Naive thymus-derived CD4-positive, alpha-beta T cell (primary cell): ENCODE data around the gene VWA5B2. TPM values are rescaled to one million over a fixed set of nuclear protein-coding genes. Genes with fewer than 3 reads are reported as not detected.

ENCODE experiments used
- ATAC-seq: fragments of 150-1000 bp; cut with Tn5 transposase; 2 replicates; pipeline ENCODE4 v1.10.0; 2021; ENCODE audit warnings: mild to moderate bottlenecking, moderate library complexity
- CTCF ChIA-PET: fragments of 350-600 bp; sonication (Branson Sonifier 250); formaldehyde crosslinking; loops from one replicate; lab custom pipeline; 2021; ENCODE audit warnings: antibody characterized with exemption; lab: Charles Lee
- POLR2A ChIA-PET: fragments of 350-600 bp; sonication (Branson Sonifier 250); formaldehyde crosslinking; loops from one replicate; lab custom pipeline; 2021; ENCODE audit warnings: antibody characterized with exemption, inconsistent platforms; lab: Charles Lee
- DNase-seq, 9 donors: peaks; one replicate each; pipeline versions ENCODE4 v3.0.0 to v3.0.0-alpha.2; 2020 to 2022; ENCODE audit warnings: mixed read lengths in 1 of 9
- H3K27ac ChIP-seq: one replicate; pipeline ENCODE4 v1.7.0; 2013; ENCODE audit warnings: mild to moderate bottlenecking, low read depth, low read length, moderate library complexity
- H3K27me3 ChIP-seq, 2 donors: one replicate each; pipeline ENCODE4 v1.7.0; 2013; ENCODE audit warnings: low read length in 2 of 2, mild to moderate bottlenecking in 2 of 2, moderate library complexity in 2 of 2; ENCODE audit not compliant: control insufficient read depth in 2 of 2, insufficient read depth in 2 of 2
- H3K36me3 ChIP-seq, 3 experiments: 1 replicate in 2 of 3; 2 replicates in 1 of 3; pipeline ENCODE4 v1.7.0; 2013; ENCODE audit warnings: low read length in 3 of 3, mild to moderate bottlenecking in 3 of 3, moderate library complexity in 1 of 3; ENCODE audit not compliant: insufficient read depth in 3 of 3, control insufficient read depth in 2 of 3
- H3K4me1 ChIP-seq, 2 donors: one replicate each; pipeline ENCODE4 v1.7.0; 2013; ENCODE audit warnings: low read length in 2 of 2, mild to moderate bottlenecking in 2 of 2, moderate library complexity in 1 of 2; ENCODE audit not compliant: control insufficient read depth in 2 of 2, insufficient read depth in 2 of 2
- H3K4me3 ChIP-seq: 2 replicates; pipeline ENCODE4 v1.7.0; 2013; ENCODE audit warnings: mild to moderate bottlenecking, low read length
- H3K9me3 ChIP-seq, 3 experiments: 1 replicate in 2 of 3; 2 replicates in 1 of 3; pipeline ENCODE4 v1.7.0; 2013; ENCODE audit warnings: low read length in 3 of 3; ENCODE audit not compliant: control insufficient read depth in 2 of 3
- H3K27ac Mint-ChIP-seq, 9 donors: one replicate each; pipeline ENCODE4 v1.8.0; 2020 to 2022; ENCODE audit warnings: mixed read lengths in 9 of 9, mild to moderate bottlenecking in 8 of 9, moderate library complexity in 5 of 9, inconsistent platforms in 2 of 9
- H3K27me3 Mint-ChIP-seq, 5 donors: one replicate each; pipeline ENCODE4 v1.8.0; 2021 to 2022; ENCODE audit warnings: mixed read lengths in 5 of 5, mild to moderate bottlenecking in 1 of 5
- H3K36me3 Mint-ChIP-seq, 5 donors: one replicate each; pipeline ENCODE4 v1.8.0; 2020 to 2022; ENCODE audit warnings: mixed read lengths in 5 of 5, mild to moderate bottlenecking in 3 of 5, inconsistent platforms in 1 of 5
- H3K4me1 Mint-ChIP-seq, 7 donors: one replicate each; pipeline ENCODE4 v1.8.0; 2020 to 2022; ENCODE audit warnings: mixed read lengths in 7 of 7, mild to moderate bottlenecking in 3 of 7, inconsistent platforms in 1 of 7
- H3K4me3 Mint-ChIP-seq, 10 donors: one replicate each; pipeline ENCODE4 v1.8.0; 2020 to 2022; ENCODE audit warnings: mild to moderate bottlenecking in 10 of 10, mixed read lengths in 10 of 10, moderate library complexity in 6 of 10, inconsistent platforms in 2 of 10
- H3K9me3 Mint-ChIP-seq, 11 donors: one replicate each; pipeline ENCODE4 v1.8.0; 2020 to 2022; ENCODE audit warnings: mixed read lengths in 11 of 11, mild to moderate bottlenecking in 4 of 11, inconsistent platforms in 1 of 11, moderate library complexity in 1 of 11
- intact Hi-C, 2 donors: fragments of 100-400 bp; cut with micrococcal nuclease; formaldehyde crosslinking; loops; one replicate each; pipeline ENCODE4 v1.15.1; 2023
- polyA plus RNA-seq, 2 donors: library from polyadenylated mRNA; unstranded; fragments of 300-500 nt; fragmentation: Illumina TruSeq; gene quantifications; one replicate each; pipeline ENCODE4 v1.2.3, GENCODE V29; 2021
- total RNA-seq, 6 experiments: library from RNA in 5 of 6; stranded (reverse) in 5 of 6; gene quantifications; 1 replicate in 5 of 6; 2 replicates in 1 of 6; pipeline ENCODE4 v1.2.3 and lab custom pipeline; 2021 to 2026

The VWA5B2 gene
- total and polyA plus RNA-seq, 7 experiments from 2014 or later: not detected

DNA sequence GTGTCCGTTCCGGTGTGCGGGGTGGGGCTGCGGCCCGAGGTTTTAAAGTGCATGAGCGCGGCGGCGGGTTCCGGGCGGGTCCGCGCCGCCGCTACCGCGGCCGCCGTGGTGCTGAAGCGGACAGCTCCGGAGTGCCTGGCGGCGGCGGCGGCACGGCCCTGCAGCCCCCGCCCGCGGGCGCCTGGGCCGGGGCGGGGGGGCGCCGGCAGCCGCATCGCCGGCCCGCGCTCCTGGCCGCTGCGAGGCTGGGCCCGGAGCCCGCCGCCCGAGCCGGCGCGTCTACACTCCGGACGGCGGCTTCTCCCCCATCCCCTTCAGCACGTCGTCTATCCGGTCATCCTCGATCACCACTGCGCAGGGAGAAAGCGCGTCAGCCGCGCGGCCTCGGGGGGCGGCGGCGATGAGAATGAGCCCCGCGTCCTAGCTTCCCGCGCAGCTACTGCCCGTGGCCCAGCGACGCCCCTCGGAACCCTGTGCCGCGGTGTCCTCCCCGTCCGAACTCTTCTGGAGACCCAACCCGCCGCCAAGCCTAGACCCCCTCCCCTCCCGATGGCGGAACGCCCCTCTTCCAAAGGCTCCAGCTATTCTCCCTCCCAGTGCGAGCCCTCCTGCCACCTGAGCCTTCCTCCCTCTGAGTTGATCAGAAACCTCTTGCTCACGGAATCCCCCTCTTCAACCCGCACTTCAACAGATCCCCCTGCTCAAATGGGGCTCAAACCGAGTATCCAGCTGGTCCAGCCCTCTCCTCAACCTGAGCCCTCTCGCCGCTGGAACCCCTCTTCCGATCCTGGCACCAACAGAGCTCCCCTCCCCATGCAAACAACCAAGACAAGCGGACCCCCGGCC lies 30.7 kb downstream of the VWA5B2 start:
- peak overlapping the region; percentile 35 for H3K4me3 ChIP-seq
- intact Hi-C loops: loop anchor here (1.0 to 5.0 kb wide), 4 partner anchors 10 to 39 kb away; partner anchors contain the start of genes PSMD2 (in 1 of the 2) and VWA5B2 (in 1 of the 2)

DNA sequence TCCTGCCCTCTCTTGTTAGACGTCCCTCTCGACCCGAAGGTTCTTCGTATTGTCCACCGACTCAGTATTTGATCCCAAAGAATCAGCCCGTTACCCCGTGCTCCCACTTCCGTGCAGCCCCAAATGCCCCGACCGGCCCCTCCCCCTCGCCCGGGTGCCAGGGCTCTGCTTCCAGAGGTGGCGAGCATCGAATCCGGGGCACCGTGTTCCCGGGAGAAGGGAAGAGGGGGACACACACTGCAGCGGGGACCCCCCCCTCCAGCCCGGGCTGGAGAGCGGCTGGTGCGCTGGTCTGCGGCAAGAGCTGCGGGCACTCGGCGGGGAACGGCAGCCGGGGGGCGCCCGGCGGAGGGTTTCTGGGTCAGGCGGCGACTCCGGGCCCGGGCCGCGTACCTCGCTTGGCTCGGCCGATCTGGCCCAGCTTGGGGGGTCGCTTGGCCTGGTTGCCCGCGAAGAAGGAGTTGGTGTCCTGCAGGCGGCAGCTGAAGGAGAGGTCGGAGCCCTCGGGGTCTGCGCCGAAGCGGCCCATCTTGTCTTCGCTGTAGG lies 31.4 kb downstream of the VWA5B2 start:
- no peak for ATAC-seq
- intact Hi-C loops: loop anchor here (1.0 to 5.0 kb wide), 4 partner anchors 10 to 38 kb away; partner anchors contain the start of genes PSMD2 (in 1 of the 2) and VWA5B2 (in 1 of the 2)
- CTCF ChIA-PET: interaction anchor here (2.2 kb wide), 1 partner anchor 11 kb away, joined by 6 read pairs; the partner anchor contains the start of gene EEF1AKMT4
- no peaks in the 10 kb centered on the region for H3K36me3 ChIP-seq
- Mint-ChIP-seq H3K4me1 (peaks cover 18 to 27% (median 21%) of the 10 kb centered on the region in 7 donors), H3K4me3 (peak overlapping the region; percentile 76 to 98 (median 82)), H3K36me3 (peaks cover 0 to 15% (median 5%) of the 10 kb centered on the region in 5 donors), H3K27ac (peak overlapping the region in 1 of 9 donors; percentile 3), H3K27me3 (peaks cover 32 to 53% (median 34%) of the 10 kb centered on the region in 5 donors), H3K9me3 (peaks cover 0 to 4% (median 0%) of the 10 kb centered on the region in 11 donors)
- peaks cover 0 to 18% of the 10 kb centered on the region in 2 donors for H3K27me3 ChIP-seq
- no peak for DNase-seq
- no peak overlapping the region for H3K27ac ChIP-seq
- peak overlapping the region; percentile 35 for H3K4me3 ChIP-seq
- H3K4me1 ChIP-seq: peaks cover 15 to 20% of the 10 kb centered on the region in 2 donors
- H3K9me3 ChIP-seq: no peaks in the 10 kb centered on the region
- POLR2A ChIA-PET: no interaction called here

More for the DNA sequence above, 30.7 kb downstream of the VWA5B2 start:
- Mint-ChIP-seq H3K9me3 (peaks cover 0 to 4% (median 0%) of the 10 kb centered on the region in 11 donors), H3K27me3 (peaks cover 29 to 49% (median 31%) of the 10 kb centered on the region in 5 donors), H3K27ac (peak overlapping the region in 2 of 9 donors; percentile 3 to 10), H3K4me1 (peaks cover 19 to 27% (median 21%) of the 10 kb centered on the region in 7 donors), H3K36me3 (peaks cover 0 to 15% (median 5%) of the 10 kb centered on the region in 5 donors), H3K4me3 (peak overlapping the region; percentile 76 to 98 (median 82))
- Histone ChIP-seq H3K27ac (no peak overlapping the region), H3K9me3 (no peaks in the 10 kb centered on the region), H3K27me3 (peaks cover 0 to 13% of the 10 kb centered on the region in 2 donors), H3K36me3 (no peaks in the 10 kb centered on the region), H3K4me1 (peaks cover 15 to 20% of the 10 kb centered on the region in 2 donors)
- CTCF ChIA-PET: interaction anchor here (2.2 kb wide), 1 partner anchor 10 kb away, joined by 6 read pairs; the partner anchor contains the start of gene EEF1AKMT4
- POLR2A ChIA-PET: no interaction called here
- peak; percentile 80 for ATAC-seq
- peak in 8 of 9 donors; percentile 21 to 62 (median 38) for DNase-seq

GRCh38 chr3:184261270-184261853 lies 32.0 kb downstream of the VWA5B2 start, which contains the start of gene CAMK2N2:
Gene CAMK2N2, minus strand, starts transcription at chr3:184261553. Its CDS starts 268 bp downstream, at chr3:184261285.
- Histone ChIP-seq H3K9me3 (no peaks in the 10 kb centered on the region), H3K27ac (no peak within 1 kb of the TSS), H3K27me3 (peaks cover 0 to 18% of the 10 kb centered on the region in 2 donors), H3K4me1 (peaks cover 15 to 20% of the 10 kb centered on the region in 2 donors), H3K36me3 (no peaks in the 10 kb centered on the region), H3K4me3 (peak within 1 kb of the TSS; percentile 35)
- Mint-ChIP-seq H3K4me1 (peaks cover 18 to 27% (median 21%) of the 10 kb centered on the region in 7 donors), H3K4me3 (peak within 1 kb of the TSS; percentile 80 to 98 (median 88)), H3K27me3 (peaks cover 37 to 57% (median 38%) of the 10 kb centered on the region in 5 donors), H3K9me3 (peaks cover 0 to 4% (median 0%) of the 10 kb centered on the region in 11 donors), H3K27ac (peak within 1 kb of the TSS in 6 of 9 donors; percentile 0 to 63 (median 6)), H3K36me3 (peaks cover 0 to 15% (median 5%) of the 10 kb centered on the region in 5 donors)
- POLR2A ChIA-PET: no interaction called here
- CTCF ChIA-PET: interaction anchor here (2.2 kb wide), 1 partner anchor 12 kb away, joined by 6 read pairs; the partner anchor contains the start of gene EEF1AKMT4
- ATAC-seq (peak; percentile 62), DNase-seq (peak in 2 of 9 donors; percentile 26 to 72)
- intact Hi-C loops: loop anchor here (1.0 to 5.0 kb wide), 4 partner anchors 11 to 37 kb away; partner anchors contain the start of genes PSMD2 (in 1 of the 2) and VWA5B2 (in 1 of the 2)

DNA sequence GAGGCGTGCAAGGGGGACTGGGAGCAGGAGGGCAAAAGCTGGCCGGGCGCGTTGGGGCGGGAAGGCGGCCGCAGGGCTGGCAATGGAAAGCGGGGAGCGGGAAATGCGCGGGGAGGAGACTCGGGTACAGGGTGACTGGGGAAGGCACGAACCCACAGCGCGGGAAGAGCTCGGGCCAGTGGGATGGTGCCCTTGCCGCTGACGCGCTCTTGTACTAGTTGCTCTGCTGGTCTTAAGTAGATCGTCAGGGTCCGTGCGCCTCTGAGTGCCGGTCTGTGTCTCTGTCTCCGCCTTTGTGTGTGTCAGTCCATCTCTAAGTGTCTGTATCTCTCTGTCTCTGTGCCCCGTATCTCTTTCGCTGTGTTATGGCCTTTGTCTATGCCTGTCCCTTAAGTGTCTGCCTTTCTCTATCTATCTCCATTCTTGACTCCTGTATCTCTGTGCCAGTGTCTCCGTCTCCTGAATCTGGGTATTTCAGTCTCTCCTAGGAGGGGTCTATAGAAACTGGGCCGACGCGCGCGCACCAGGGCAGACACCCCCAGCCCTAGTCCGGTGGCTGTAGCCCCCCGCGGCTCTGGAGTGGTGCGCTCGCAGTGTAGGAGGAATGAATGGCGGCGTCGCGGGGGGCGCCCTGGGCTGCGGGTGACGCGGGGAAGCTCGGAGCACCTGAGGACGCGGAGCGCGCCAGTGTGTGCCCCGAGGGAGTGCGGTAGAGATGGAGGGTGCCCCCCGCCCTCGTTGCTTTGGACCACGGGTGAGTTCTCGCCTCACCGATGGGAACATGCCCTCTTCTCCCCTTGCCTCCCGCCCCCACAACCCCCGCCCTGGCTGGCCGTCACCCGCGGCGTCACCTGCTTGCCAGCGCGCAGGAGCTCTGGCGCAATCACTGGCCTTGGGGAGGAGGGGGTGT lies 32.7 kb downstream of the VWA5B2 start:
- Histone ChIP-seq H3K9me3 (no peaks in the 10 kb centered on the region), H3K4me1 (peaks cover 15 to 20% of the 10 kb centered on the region in 2 donors), H3K27me3 (peaks cover 0 to 18% of the 10 kb centered on the region in 2 donors), H3K27ac (no peak overlapping the region), H3K4me3 (peak overlapping the region; percentile 26), H3K36me3 (no peaks in the 10 kb centered on the region)
- Mint-ChIP-seq H3K36me3 (peaks cover 1 to 15% (median 7%) of the 10 kb centered on the region in 5 donors), H3K27ac (peak overlapping the region in 6 of 9 donors; percentile 0 to 63 (median 6)), H3K27me3 (peaks cover 39 to 59% (median 43%) of the 10 kb centered on the region in 5 donors), H3K9me3 (peaks cover 0 to 5% (median 2%) of the 10 kb centered on the region in 11 donors), H3K4me1 (peaks cover 18 to 27% (median 21%) of the 10 kb centered on the region in 7 donors), H3K4me3 (peak overlapping the region; percentile 80 to 98 (median 88))
- ChIA-PET CTCF (interaction anchor here (0.6 to 2.2 kb wide), 2 partner anchors 12 to 173 kb away, joined by 3 to 6 read pairs; partner anchors contain the start of gene EEF1AKMT4), POLR2A (interaction anchor here (0.9 kb wide), 1 partner anchor 12 kb away, joined by 3 read pairs; no protein-coding TSS in a partner anchor)
- peak; percentile 18 for ATAC-seq
- DNase-seq: peak in 1 of 9 donors; percentile 26
- intact Hi-C loops: loop anchor here (1.0 to 5.0 kb wide), 4 partner anchors 12 to 37 kb away; partner anchors contain the start of genes PSMD2 (in 1 of the 2) and VWA5B2 (in 1 of the 2)

DNA sequence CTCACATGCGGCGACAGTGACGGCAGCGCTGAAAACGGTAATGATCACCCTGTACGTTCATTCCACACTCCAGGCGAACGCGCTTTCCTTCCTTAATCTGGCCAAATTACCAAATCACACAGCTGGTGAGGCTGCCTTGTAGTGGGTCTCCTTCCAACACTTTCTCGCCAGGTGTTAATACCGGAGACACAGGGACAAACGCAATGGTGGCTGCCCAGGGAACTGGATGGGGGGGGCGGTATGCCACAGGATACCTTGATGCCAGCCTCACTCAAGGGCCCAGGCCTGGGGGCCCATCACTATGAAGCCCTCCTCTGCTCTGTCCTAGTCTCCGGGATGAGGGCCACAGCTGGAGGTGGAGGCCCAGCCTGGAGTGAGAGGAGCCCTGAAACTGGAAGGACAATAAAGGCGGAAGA lies 33.4 kb downstream of the VWA5B2 start:
- no peak overlapping the region for H3K27ac ChIP-seq
- CTCF ChIA-PET: interaction anchor here (0.6 kb wide), 1 partner anchor 173 kb away, joined by 3 read pairs; no protein-coding TSS in a partner anchor
- no peaks in the 10 kb centered on the region for H3K36me3 ChIP-seq
- Mint-ChIP-seq H3K27me3 (peaks cover 45 to 63% (median 50%) of the 10 kb centered on the region in 5 donors), H3K4me3 (peak overlapping the region in 8 of 10 donors; percentile 21 to 98 (median 58)), H3K36me3 (peaks cover 4 to 15% (median 6%) of the 10 kb centered on the region in 5 donors), H3K4me1 (peaks cover 18 to 27% (median 21%) of the 10 kb centered on the region in 7 donors), H3K9me3 (peaks cover 0 to 10% (median 5%) of the 10 kb centered on the region in 11 donors), H3K27ac (no peak overlapping the region)
- DNase-seq: no peak
- intact Hi-C loops: loop anchor here in 1 of 2 donors (5.0 kb wide), 1 partner anchor 35 kb away; the partner anchor contains the start of gene VWA5B2
- ATAC-seq: no peak
- H3K4me1 ChIP-seq: peaks cover 15 to 20% of the 10 kb centered on the region in 2 donors
- POLR2A ChIA-PET: interaction anchor here (0.9 kb wide), 1 partner anchor 13 kb away, joined by 3 read pairs; no protein-coding TSS in a partner anchor
- peak overlapping the region; percentile 26 for H3K4me3 ChIP-seq
- H3K9me3 ChIP-seq: no peaks in the 10 kb centered on the region
- H3K27me3 ChIP-seq: peaks cover 0 to 18% of the 10 kb centered on the region in 2 donors
